ENCODE results near the gene NAPSA. TPM values are rescaled to one million over a fixed set of nuclear protein-coding genes. Genes with fewer than 3 reads are reported as not detected.

NAPSA gene
- total and polyA plus RNA-seq, 9 of the 15 experiments (the other 6 are each of a cell fraction or from before 2014, with no cell fraction given): 0.25 to 1.9 (median 0.69) TPM

GRCh38 chr19:50376166-50377050 is 11.0 kb upstream of the NAPSA start, which contains the start of gene NR1H2 (continued):
- TF ChIP-seq PPARD (CRISPR knock-in tag; IDR thresholded peaks at IDR 0.05) (no peak), SRSF9 (IDR thresholded peaks at IDR 0.05; ENCODE audit: borderline replicate concordance, low read depth, low read length) (no peak), ZNF445 (CRISPR knock-in tag; IDR thresholded peaks at IDR 0.05; ENCODE audit: low read depth) (no peak), NCOA1 (IDR thresholded peaks at IDR 0.05; ENCODE audit: low read depth) (peak; percentile 99), RBM22 (IDR thresholded peaks at IDR 0.05; ENCODE audit: low read depth, low read length, poor library complexity, severe bottlenecking) (peak; percentile 63), ESRRA (IDR thresholded peaks at IDR 0.05; ENCODE audit: borderline replicate concordance, low read depth) (peak; percentile 21), TRIM28 (IDR thresholded peaks at IDR 0.05) (no peak), DDX20 (tag; IDR thresholded peaks at IDR 0.05; ENCODE audit: low read depth) (no peak), MIER1 (IDR thresholded peaks at IDR 0.05; ENCODE audit: low read depth) (no peak), RBBP5 (IDR thresholded peaks at IDR 0.05; ENCODE audit: borderline replicate concordance, insufficient read depth, low read length, poor library complexity, severe bottlenecking) (peak; percentile 89), KDM1A (IDR thresholded peaks at IDR 0.05) (no peak), PATZ1 (CRISPR knock-in tag; IDR thresholded peaks at IDR 0.05; ENCODE audit: borderline replicate concordance) (no peak), HDGF (IDR thresholded peaks at IDR 0.05) (no peak), IRF1 (CRISPR knock-in tag; IDR thresholded peaks at IDR 0.05; ENCODE audit: borderline replicate concordance) (no peak), GABPB1 (CRISPR knock-in tag; IDR thresholded peaks at IDR 0.05) (peak; percentile 100), ZNF280A (IDR thresholded peaks at IDR 0.05; ENCODE audit: low read depth, partially characterized antibody) (no peak), NR2C1 (IDR thresholded peaks at IDR 0.05) (peak; percentile 80), NR2C1 (tag; IDR thresholded peaks at IDR 0.05) (peak; percentile 81), ZNF512 (tag; IDR thresholded peaks at IDR 0.05) (no peak), NR4A1 (CRISPR knock-in tag; IDR thresholded peaks at IDR 0.05) (0 out of 2 replicates have a peak, but pooled peaks have one; percentile 48), NR4A1 (tag; IDR thresholded peaks at IDR 0.05) (peak; percentile 32; the same call in 1 of the 2 replicates), ZNF184 (CRISPR knock-in tag; IDR thresholded peaks at IDR 0.05) (no peak), KHSRP (IDR thresholded peaks at IDR 0.05) (no peak), ZEB2 (IDR thresholded peaks at IDR 0.05) (peak; percentile 98)

Data from K562 (cell line).